Metanephros (tissue), 1 donor: ENCODE results near the gene TNFAIP8L1. TPM values are rescaled to one million over a fixed set of nuclear protein-coding genes. Genes with fewer than 3 reads are reported as not detected.

Source experiments
- total RNA-seq: library from RNA; depleted of rRNA; stranded (reverse); fragments of >200 nt; gene quantifications from one replicate; pipeline ENCODE4 v1.2.3, GENCODE V29; 2014

Gene TNFAIP8L1
- total RNA-seq = 15.0 TPM

DNA sequence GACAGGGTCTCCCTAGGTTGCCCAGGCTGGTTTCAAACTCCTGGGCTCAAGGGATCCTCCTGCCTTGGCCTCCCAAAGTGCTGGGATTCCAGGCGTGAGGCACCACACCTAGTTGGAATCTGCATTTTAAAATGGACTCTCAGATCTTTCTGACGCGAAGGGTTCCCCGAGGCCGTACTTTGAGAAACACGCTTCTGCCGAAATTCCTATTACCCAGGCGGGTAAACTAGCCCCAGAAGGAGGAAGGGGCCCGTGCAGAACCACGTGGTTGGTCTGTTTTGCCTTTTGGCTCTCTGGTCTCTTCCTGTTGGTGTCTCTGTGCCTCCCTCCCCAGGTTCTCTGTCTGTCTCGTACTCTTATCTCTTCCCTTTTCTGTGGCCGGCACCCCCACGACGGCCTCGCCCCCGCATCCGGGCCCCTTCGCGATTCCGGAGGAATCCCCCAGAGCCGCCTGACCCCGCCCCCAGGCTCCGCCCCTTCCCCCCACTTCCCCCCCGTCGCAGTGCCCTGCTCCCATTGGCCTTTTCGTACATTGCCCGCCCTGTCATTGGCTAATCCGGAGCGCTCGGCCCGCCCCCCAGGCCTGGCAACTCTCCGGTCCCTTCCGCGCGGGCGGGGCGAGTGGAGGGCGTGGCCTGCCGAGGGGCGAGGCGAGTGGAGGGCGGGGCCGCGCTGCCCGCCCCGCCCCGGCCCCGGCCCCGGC, at the start of gene TNFAIP8L1:
TNFAIP8L1 (plus strand) TSS at position 689 of the 703 bp plus-strand sequence. CDS start 12,354 bp downstream, outside the sequence.

DNA sequence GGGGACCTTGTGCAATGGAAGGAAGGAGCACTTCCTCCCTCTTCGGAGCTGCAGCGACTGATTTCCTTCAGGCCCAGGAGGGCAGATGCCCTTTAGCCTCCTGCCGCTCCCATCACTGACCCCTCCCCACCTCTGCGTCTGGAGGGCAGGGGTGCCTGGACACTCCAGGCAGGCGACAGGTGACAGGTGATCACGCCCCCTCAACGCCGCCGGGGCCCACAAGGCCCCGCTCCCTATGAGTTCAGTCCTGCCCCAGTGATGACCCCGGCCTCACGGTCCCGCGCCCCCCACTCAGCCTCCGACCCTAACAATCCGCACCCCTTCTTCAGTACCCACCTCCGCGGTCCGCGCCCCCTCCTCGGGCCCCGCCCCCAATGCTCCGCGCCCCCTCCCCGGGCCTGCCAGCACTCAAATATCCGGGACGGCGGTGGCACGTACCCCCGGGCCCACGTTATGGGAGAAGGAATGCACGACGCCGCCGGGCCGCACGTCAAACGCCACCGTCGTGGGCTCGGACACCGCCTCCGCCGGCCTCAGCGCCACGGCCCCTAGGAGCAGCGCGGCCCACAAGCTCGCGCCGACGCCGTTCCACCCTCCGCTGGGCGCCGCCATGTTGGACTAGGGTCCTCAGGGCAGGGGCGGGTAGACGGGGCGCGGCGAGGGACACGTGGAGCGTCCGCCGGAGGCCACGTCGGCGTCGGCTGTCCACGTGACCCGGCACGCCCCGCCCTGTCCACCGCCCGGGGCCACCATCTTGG, 30.6 kb downstream of the TNFAIP8L1 start, which contains the start of gene MYDGF:
MYDGF (minus strand) TSS at position 620 of the 758 bp plus-strand sequence; CDS start at position 612, 8 bp downstream.

Other genes with a start within 250 kb of the TNFAIP8L1 start
- 34.4 TPM for gene SH3GL1, start 239.0 kb upstream of the TNFAIP8L1 start, total RNA-seq
- gene CHAF1A, start 236.9 kb upstream of the TNFAIP8L1 start, total RNA-seq = 15.5 TPM
- gene UBXN6, start 181.7 kb upstream of the TNFAIP8L1 start, total RNA-seq = 146 TPM
- 50.0 TPM for gene HDGFL2, start 167.2 kb upstream of the TNFAIP8L1 start, total RNA-seq
- 10.6 TPM for gene PLIN4, start 121.0 kb upstream of the TNFAIP8L1 start, total RNA-seq
- gene PLIN5, start 104.3 kb upstream of the TNFAIP8L1 start, total RNA-seq = 5.8 TPM
- gene LRG1, start 99.5 kb upstream of the TNFAIP8L1 start, total RNA-seq = 2.3 TPM
- gene SEMA6B, start 79.8 kb upstream of the TNFAIP8L1 start, total RNA-seq = 6.4 TPM
- 57.6 TPM for gene MYDGF, start 30.8 kb downstream of the TNFAIP8L1 start, total RNA-seq
- 33.9 TPM for gene DPP9, start 84.3 kb downstream of the TNFAIP8L1 start, total RNA-seq
- 26.2 TPM for gene FEM1A, start 152.2 kb downstream of the TNFAIP8L1 start, total RNA-seq
- gene TICAM1, start 192.2 kb downstream of the TNFAIP8L1 start, total RNA-seq = 5.0 TPM
- 69.4 TPM for gene PLIN3, start 228.2 kb downstream of the TNFAIP8L1 start, total RNA-seq